ENCODE measurements around the gene KIF3A. TPM values are rescaled to one million over a fixed set of nuclear protein-coding genes. Genes with fewer than 3 reads are reported as not detected.
A peak's percentile ranks its signal among the peaks of the same experiment; 100 is the strongest.

Gene KIF3A
- total RNA-seq, 1 experiment from 2014 or later = 6.7 TPM

DNA sequence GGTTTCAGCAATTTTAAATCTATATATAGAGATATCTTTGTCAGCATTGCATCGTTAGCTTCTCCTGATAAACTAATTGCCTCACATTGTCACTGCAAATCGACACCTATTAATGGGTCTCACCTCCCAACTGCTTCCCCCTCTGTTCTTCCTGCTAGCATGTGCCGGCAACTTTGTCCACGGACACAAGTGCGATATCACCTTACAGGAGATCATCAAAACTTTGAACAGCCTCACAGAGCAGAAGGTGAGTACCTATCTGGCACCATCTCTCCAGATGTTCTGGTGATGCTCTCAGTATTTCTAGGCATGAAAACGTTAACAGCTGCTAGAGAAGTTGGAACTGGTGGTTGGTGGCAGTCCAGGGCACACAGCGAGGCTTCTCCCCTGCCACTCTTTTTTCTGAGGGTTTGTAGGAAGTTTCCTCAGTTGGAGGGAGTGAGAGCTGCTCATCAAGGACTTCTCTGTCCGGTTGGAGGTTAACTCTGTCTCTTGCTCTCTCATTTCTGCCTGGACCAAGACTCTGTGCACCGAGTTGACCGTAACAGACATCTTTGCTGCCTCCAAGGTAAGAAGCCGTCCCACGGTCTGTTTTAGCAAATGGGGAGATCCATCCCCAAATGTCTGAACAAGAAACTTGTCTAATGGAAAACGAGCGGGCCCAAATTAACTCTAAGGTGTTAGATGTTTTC, 63.3 kb downstream of the KIF3A start, which contains the start of gene IL4:
Gene IL4 (plus strand): TSS at position 51 of the 692 bp plus-strand sequence. CDS start 62 bp downstream, at position 113.
- in situ Hi-C loops (cut with HindIII; ENCODE audit: low pct_unique_long_range_greater_than_20kb, low sequenced_read_pairs) = no loop called here
- DNase-seq (ENCODE audit: low read depth, low spot score) = no peak

- in situ Hi-C loops (cut with HindIII; ENCODE audit: low pct_unique_long_range_greater_than_20kb, low sequenced_read_pairs) = no loop called here
- no peak for DNase-seq (ENCODE audit: low read depth, low spot score)
Measured at GRCh38 chr5:132673488-132673887, 63.9 kb downstream of the KIF3A start.

DNA sequence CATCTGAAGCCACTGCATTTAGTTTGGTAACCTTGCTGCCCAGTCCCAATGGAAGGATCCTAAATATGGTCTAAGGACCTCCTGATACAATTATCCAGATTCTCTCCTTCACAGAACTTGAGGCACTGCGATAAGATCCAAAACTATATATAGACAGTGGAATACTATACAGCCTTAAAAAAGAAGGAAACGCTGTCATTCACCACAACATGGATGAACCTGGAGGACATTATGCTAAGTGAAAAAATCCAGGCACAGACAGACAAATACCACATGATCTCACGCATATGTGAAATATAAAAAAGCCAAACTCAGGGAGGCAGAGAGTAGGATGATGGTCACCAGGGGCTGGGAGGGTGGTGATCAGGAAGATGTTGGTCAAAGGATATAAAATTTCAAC, 66.3 kb downstream of the KIF3A start:
- in situ Hi-C loops (cut with HindIII; ENCODE audit: low pct_unique_long_range_greater_than_20kb, low sequenced_read_pairs) = no loop called here
- no peak for DNase-seq (ENCODE audit: low read depth, low spot score)

DNA sequence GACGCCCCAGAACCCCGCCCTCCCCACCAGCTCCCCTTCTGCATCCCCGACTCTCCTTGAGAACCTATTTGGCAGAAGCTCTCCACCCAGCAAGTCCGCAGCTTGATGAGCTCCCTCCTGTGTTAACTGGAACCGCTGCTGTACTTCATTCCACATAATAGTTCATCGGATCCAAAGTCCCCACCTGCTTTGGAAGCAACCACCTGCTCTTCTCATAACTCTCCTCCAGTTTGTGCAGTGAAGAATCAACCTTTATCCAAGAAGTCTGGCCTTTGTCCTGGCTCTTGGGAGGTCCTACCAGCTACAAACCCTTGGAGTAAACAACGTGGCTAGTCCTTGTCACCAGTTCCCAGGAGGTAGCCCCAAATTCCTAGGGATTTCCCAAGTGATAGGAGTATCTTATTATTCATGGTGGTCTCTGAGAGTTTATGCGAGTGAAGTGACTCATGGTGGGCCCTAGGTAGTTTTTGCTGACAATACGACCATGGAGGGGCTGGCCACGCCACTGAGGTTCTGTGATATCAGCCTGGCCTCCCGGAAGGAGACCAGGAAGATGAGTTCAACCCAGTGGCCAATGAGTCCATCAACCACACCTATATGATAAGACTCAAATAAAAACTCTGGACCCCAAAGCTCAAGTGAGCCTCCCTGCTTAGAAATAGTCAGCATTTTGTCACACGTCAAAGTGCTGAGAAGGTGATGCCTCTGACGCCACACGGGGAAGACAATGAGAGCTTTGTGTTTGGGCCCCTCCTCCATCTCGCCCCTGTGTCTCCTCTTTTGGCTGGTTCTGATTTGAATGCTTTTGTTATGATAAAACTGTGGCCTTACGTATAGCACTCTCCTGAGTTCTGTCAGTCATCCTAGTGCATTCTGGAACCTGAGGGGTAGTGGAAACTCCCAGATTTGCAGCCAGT, 67.1 kb downstream of the KIF3A start:
- in situ Hi-C loops (cut with HindIII; ENCODE audit: low pct_unique_long_range_greater_than_20kb, low sequenced_read_pairs) = no loop called here
- peak; percentile 34 for DNase-seq (ENCODE audit: low read depth, low spot score)

DNA sequence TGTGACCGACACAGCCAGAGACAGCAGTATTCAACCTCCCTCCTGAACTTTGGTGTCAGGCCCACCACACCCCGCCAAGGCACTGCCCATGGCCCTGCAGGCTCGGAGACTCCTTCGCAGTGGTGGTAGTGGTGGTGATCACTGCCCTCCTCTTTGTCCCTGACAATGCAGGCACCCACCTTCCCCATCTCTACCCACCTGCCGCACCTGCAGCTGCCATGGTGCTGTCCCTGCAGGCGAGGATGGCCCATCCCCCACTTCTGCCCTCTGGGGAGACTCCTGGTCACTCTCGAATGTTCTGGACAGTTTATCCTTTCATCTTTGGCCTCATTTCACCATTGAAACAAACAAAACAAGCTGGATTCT, 67.9 kb downstream of the KIF3A start:
- DNase-seq (ENCODE audit: low read depth, low spot score) = no peak
- in situ Hi-C loops (cut with HindIII; ENCODE audit: low pct_unique_long_range_greater_than_20kb, low sequenced_read_pairs) = no loop called here

- DNase-seq (ENCODE audit: low read depth, low spot score) = no peak
- in situ Hi-C loops (cut with HindIII; ENCODE audit: low pct_unique_long_range_greater_than_20kb, low sequenced_read_pairs) = no loop called here
Measured at GRCh38 chr5:132668706-132669454, 68.5 kb downstream of the KIF3A start.

DNA sequence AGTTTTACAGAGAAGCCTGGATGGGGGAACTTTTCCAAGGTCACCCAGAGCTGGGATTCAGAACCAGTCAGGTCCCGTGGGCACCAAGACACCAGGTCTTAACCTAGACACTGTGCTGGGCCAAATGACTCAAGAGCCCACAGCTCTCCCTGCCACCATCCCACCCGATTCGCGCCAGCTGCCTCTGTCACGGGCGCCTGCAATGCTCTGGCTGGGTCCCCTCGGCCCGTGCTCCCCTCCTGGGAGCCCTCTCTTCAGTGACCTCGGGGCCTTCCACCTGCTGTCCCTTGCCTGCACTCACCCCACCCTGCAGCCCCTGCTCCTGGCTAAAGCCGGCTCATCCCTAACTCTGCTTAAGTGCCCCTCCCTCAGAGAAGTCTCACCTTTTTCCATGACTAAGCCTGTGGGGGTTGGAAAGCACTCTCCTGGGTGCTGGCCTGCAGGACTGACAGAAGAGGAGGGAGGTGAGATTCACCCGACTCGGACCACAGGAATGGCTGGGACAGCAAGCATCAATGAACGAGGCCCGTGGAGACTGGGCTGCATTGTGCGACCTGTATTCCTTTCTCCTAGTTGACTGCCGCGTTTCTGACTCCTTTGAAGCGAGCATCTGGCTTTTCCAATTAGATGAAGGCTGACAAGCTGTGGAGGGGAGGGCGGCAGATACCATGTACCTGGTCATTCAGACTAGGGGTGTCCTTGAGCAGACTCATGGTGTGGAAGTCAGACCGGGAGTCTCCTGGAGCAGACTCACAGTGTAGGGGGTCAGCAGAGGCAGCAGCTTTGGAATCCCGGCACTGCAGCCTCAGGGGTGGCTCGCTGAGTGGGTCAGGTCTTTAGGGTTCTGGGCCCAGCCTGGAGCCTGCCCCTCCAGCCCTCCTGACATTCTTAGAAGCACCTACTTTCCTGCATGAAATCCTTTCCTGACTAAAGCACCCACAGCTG, 69.3 kb downstream of the KIF3A start:
- in situ Hi-C loops (cut with HindIII; ENCODE audit: low pct_unique_long_range_greater_than_20kb, low sequenced_read_pairs) = no loop called here
- DNase-seq (ENCODE audit: low read depth, low spot score) = no peak

GRCh38 chr5:132667309-132667708, 70.0 kb downstream of the KIF3A start:
- in situ Hi-C loops (cut with HindIII; ENCODE audit: low pct_unique_long_range_greater_than_20kb, low sequenced_read_pairs) = no loop called here
- DNase-seq (ENCODE audit: low read depth, low spot score) = no peak

DNA sequence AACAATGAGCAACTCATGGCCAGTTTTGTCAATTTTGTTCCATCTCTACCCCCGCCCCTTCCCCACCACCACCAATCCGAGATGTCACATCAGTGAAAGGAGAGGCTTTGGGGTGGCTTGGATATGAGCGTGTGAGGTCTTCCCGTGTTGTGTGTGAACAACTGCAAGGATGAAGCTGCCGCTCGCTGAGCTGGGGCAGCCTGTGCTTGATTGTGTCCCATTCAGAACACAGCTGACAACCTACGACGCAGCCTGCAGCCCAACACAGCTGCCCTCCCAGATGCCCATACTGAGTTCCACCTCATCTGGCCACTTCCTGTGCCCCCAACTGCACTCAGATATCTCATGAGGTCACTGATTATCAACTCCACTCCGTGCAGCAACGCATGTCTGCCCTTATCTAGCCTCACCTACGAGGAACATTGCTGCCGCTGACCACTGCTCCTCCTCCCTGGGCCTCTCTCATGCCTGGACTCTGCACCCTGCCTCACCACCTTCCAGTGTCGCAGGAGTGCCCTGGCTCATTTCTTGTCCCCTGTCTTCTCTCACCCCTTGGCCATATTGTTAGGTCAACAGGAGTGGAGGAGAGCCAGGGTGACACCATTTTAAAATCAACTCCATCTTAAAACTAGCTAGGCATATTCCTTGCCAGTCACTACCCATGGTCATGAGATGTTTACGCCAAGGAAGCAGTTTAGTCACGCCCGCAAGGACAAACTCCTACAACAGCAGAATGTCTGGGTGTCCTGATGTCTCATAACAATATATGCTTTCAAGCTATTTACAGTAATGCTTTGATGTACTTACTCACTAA, 70.8 kb downstream of the KIF3A start:
- DNase-seq (ENCODE audit: low read depth, low spot score) = no peak
- in situ Hi-C loops (cut with HindIII; ENCODE audit: low pct_unique_long_range_greater_than_20kb, low sequenced_read_pairs) = no loop called here

DNA sequence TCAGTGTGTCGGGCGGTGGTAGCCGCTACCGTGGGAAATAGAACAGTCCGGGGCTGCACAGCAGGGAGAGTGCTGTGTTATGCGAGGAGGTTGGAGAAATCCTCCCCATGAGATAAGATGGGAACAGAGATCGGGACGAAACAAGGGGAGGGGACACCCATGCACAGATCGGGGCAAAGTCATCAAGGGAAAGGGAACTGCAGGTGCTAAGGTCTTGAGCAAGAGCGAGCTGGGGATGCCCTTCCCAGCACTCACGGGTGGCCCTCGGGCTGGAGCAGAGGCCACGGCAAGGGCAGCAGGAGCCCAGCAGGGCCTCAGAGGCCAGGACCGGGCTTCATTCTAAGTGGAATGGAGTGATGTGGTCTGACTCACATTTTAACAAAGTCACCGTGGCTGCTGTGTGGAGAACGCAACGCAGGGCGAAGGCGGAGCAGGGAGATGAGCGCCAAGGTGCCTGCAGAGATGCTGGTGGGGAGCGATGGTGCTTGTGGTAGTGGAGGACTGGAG, 71.7 kb downstream of the KIF3A start:
- no peak for DNase-seq (ENCODE audit: low read depth, low spot score)
- in situ Hi-C loops (cut with HindIII; ENCODE audit: low pct_unique_long_range_greater_than_20kb, low sequenced_read_pairs) = no loop called here

DNA sequence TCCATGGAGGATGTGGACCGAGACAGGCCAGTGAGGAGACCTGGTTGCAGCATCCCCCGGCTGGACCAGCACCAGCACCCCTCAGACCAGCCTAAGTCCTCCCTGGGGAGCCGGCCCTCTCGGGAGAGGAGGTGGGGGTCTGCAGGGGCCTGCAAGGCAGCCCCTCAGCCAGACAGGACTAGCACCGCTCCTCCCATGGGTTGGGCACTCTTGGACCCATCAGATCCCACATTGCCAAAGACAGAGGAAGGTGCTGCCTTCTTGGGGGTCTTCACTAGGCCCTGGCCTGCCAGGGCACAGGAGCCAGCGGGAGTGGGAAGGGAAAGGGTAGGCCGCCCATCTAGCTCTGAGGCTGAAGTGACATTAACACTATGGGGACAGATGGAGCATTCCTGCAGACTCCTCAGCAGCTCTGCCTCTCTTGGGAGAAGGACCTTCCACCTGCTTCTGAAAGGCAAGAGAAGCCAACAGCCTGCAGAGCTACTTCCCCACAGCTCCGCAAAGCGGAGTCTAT, 72.6 kb downstream of the KIF3A start:
- in situ Hi-C loops (cut with HindIII; ENCODE audit: low pct_unique_long_range_greater_than_20kb, low sequenced_read_pairs) = no loop called here
- DNase-seq (ENCODE audit: low read depth, low spot score) = no peak

GRCh38 chr5:132663771-132664695, 73.3 kb downstream of the KIF3A start:
- in situ Hi-C loops (cut with HindIII; ENCODE audit: low pct_unique_long_range_greater_than_20kb, low sequenced_read_pairs) = no loop called here
- no peak for DNase-seq (ENCODE audit: low read depth, low spot score)

DNA sequence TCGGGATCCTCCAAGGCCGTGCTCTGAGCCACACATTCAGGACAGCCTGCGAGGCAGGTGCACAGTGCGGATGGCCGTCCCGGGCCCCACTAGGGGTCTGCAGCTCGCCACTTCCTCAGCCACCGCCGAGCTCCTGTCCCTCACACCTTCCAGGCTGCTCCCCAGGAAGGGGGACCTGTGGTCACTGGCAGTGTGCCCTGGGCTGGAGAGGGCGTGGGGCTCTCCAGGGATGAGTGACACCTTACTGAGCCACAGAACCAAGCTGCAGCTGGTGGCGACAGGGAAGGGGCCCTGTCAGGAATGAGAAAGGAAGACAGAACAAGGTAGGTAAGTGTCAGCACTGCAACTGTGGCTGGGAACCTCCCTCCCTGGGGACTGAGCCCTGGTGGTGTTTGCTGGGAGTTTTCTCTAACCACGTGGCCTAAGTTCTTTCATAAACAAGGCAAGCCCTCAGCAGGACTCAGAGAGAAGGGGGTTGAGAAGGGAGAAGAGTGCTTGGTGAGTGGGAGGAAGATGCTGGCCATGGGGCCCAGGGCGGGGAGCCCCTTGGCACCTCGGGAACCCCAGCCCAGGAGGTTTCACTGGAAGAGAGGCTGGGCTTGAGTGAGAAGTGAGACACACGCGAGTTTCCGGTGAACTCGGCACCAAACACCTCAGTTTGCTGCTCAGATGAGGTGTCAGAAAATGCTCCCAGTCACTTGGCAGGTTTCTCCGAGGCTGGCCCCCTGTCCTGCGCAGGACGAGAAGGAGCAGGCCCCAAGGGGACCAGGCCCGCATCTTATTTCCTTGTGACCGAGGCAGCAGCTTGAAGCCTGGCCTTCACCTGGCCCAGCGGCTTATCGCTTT, 74.2 kb downstream of the KIF3A start:
- DNase-seq (ENCODE audit: low read depth, low spot score) = peak; percentile 49
- in situ Hi-C loops (cut with HindIII; ENCODE audit: low pct_unique_long_range_greater_than_20kb, low sequenced_read_pairs) = no loop called here

GRCh38 chr5:132662004-132662401, 75.3 kb downstream of the KIF3A start:
- in situ Hi-C loops (cut with HindIII; ENCODE audit: low pct_unique_long_range_greater_than_20kb, low sequenced_read_pairs) = no loop called here
- no peak for DNase-seq (ENCODE audit: low read depth, low spot score)
